Measurements from ENCODE around the gene CBX2.
A peak's percentile ranks its signal among the peaks of the same experiment; 100 is the strongest.

The CBX2 gene

GRCh38 chr17:79806863-79807720 lies 29.1 kb downstream of the CBX2 start:
- H3K36me3 ChIP-seq (ENCODE audit: control insufficient read depth in 2 of 2, insufficient read depth in 2 of 2, low read length in 2 of 2): no peaks in the 10 kb centered on the region
- H3K4me1 ChIP-seq (ENCODE audit: control insufficient read depth in 2 of 2, insufficient read depth in 2 of 2, low read length in 2 of 2): peaks cover 15 to 19% of the 10 kb centered on the region in 2 donors
- H3K9ac ChIP-seq (ENCODE audit: low read depth in 1 of 2, low read length in 2 of 2): no peak overlapping the region
- no peak overlapping the region for H3K27ac ChIP-seq (ENCODE audit: low read depth in 2 of 2, low read length in 2 of 2)
- H3K4me3 ChIP-seq (ENCODE audit: low read length in 2 of 2): no peak overlapping the region
- H3K27me3 ChIP-seq (ENCODE audit: control insufficient read depth in 2 of 2, insufficient read depth in 2 of 2, low read length in 2 of 2): peaks cover 86 to 87% of the 10 kb centered on the region in 2 donors
- H3K9me3 ChIP-seq (ENCODE audit: control insufficient read depth in 2 of 2, low read length in 2 of 2): no peaks in the 10 kb centered on the region

GRCh38 chr17:79808763-79809529 lies 31.0 kb downstream of the CBX2 start:
- Histone ChIP-seq H3K4me3 (ENCODE audit: low read length in 2 of 2) (no peak overlapping the region), H3K4me1 (ENCODE audit: control insufficient read depth in 2 of 2, insufficient read depth in 2 of 2, low read length in 2 of 2) (peaks cover 18 to 28% of the 10 kb centered on the region in 2 donors), H3K9me3 (ENCODE audit: control insufficient read depth in 2 of 2, low read length in 2 of 2) (no peaks in the 10 kb centered on the region), H3K27me3 (ENCODE audit: control insufficient read depth in 2 of 2, insufficient read depth in 2 of 2, low read length in 2 of 2) (peaks cover 77 to 79% of the 10 kb centered on the region in 2 donors), H3K27ac (ENCODE audit: low read depth in 2 of 2, low read length in 2 of 2) (no peak overlapping the region), H3K9ac (ENCODE audit: low read depth in 1 of 2, low read length in 2 of 2) (peak overlapping the region in 1 of 2 donors; percentile 23), H3K36me3 (ENCODE audit: control insufficient read depth in 2 of 2, insufficient read depth in 2 of 2, low read length in 2 of 2) (no peaks in the 10 kb centered on the region)

- H3K9ac ChIP-seq (ENCODE audit: low read depth in 1 of 2, low read length in 2 of 2): peak overlapping the region in 1 of 2 donors; percentile 23
- H3K36me3 ChIP-seq (ENCODE audit: control insufficient read depth in 2 of 2, insufficient read depth in 2 of 2, low read length in 2 of 2): no peaks in the 10 kb centered on the region
- H3K4me3 ChIP-seq (ENCODE audit: low read length in 2 of 2): no peak overlapping the region
- no peak overlapping the region for H3K27ac ChIP-seq (ENCODE audit: low read depth in 2 of 2, low read length in 2 of 2)
- H3K27me3 ChIP-seq (ENCODE audit: control insufficient read depth in 2 of 2, insufficient read depth in 2 of 2, low read length in 2 of 2): peaks cover 76 to 77% of the 10 kb centered on the region in 2 donors
- peaks cover 18 to 29% of the 10 kb centered on the region in 2 donors for H3K4me1 ChIP-seq (ENCODE audit: control insufficient read depth in 2 of 2, insufficient read depth in 2 of 2, low read length in 2 of 2)
- no peaks in the 10 kb centered on the region for H3K9me3 ChIP-seq (ENCODE audit: control insufficient read depth in 2 of 2, low read length in 2 of 2)
These were observed 31.7 kb downstream of the CBX2 start for GRCh38 chr17:79809530-79810129.

- Histone ChIP-seq H3K27me3 (ENCODE audit: control insufficient read depth in 2 of 2, insufficient read depth in 2 of 2, low read length in 2 of 2) (peaks cover 70 to 71% of the 10 kb centered on the region in 2 donors), H3K36me3 (ENCODE audit: control insufficient read depth in 2 of 2, insufficient read depth in 2 of 2, low read length in 2 of 2) (no peaks in the 10 kb centered on the region), H3K27ac (ENCODE audit: low read depth in 2 of 2, low read length in 2 of 2) (no peak overlapping the region), H3K4me3 (ENCODE audit: low read length in 2 of 2) (no peak overlapping the region), H3K9me3 (ENCODE audit: control insufficient read depth in 2 of 2, low read length in 2 of 2) (no peaks in the 10 kb centered on the region), H3K4me1 (ENCODE audit: control insufficient read depth in 2 of 2, insufficient read depth in 2 of 2, low read length in 2 of 2) (peaks cover 19 to 32% of the 10 kb centered on the region in 2 donors), H3K9ac (ENCODE audit: low read depth in 1 of 2, low read length in 2 of 2) (no peak overlapping the region)
These were observed 32.4 kb downstream of the CBX2 start for GRCh38 chr17:79810130-79811010.

GRCh38 chr17:79811011-79811867 lies 33.3 kb downstream of the CBX2 start:
- Histone ChIP-seq H3K9ac (ENCODE audit: low read depth in 1 of 2, low read length in 2 of 2) (no peak overlapping the region), H3K4me3 (ENCODE audit: low read length in 2 of 2) (no peak overlapping the region), H3K27ac (ENCODE audit: low read depth in 2 of 2, low read length in 2 of 2) (no peak overlapping the region), H3K4me1 (ENCODE audit: control insufficient read depth in 2 of 2, insufficient read depth in 2 of 2, low read length in 2 of 2) (peaks cover 20 to 34% of the 10 kb centered on the region in 2 donors), H3K36me3 (ENCODE audit: control insufficient read depth in 2 of 2, insufficient read depth in 2 of 2, low read length in 2 of 2) (no peaks in the 10 kb centered on the region), H3K27me3 (ENCODE audit: control insufficient read depth in 2 of 2, insufficient read depth in 2 of 2, low read length in 2 of 2) (peaks cover 67 to 71% of the 10 kb centered on the region in 2 donors), H3K9me3 (ENCODE audit: control insufficient read depth in 2 of 2, low read length in 2 of 2) (no peaks in the 10 kb centered on the region)

GRCh38 chr17:79811868-79812352 lies 34.0 kb downstream of the CBX2 start:
- Histone ChIP-seq H3K27ac (ENCODE audit: low read depth in 2 of 2, low read length in 2 of 2) (no peak overlapping the region), H3K4me3 (ENCODE audit: low read length in 2 of 2) (no peak overlapping the region), H3K27me3 (ENCODE audit: control insufficient read depth in 2 of 2, insufficient read depth in 2 of 2, low read length in 2 of 2) (peaks cover 67 to 71% of the 10 kb centered on the region in 2 donors), H3K9me3 (ENCODE audit: control insufficient read depth in 2 of 2, low read length in 2 of 2) (no peaks in the 10 kb centered on the region), H3K36me3 (ENCODE audit: control insufficient read depth in 2 of 2, insufficient read depth in 2 of 2, low read length in 2 of 2) (no peaks in the 10 kb centered on the region), H3K4me1 (ENCODE audit: control insufficient read depth in 2 of 2, insufficient read depth in 2 of 2, low read length in 2 of 2) (peaks cover 20 to 34% of the 10 kb centered on the region in 2 donors), H3K9ac (ENCODE audit: low read depth in 1 of 2, low read length in 2 of 2) (no peak overlapping the region)

- Histone ChIP-seq H3K9ac (ENCODE audit: low read depth in 1 of 2, low read length in 2 of 2) (no peak overlapping the region), H3K9me3 (ENCODE audit: control insufficient read depth in 2 of 2, low read length in 2 of 2) (no peaks in the 10 kb centered on the region), H3K27me3 (ENCODE audit: control insufficient read depth in 2 of 2, insufficient read depth in 2 of 2, low read length in 2 of 2) (peaks cover 62 to 66% of the 10 kb centered on the region in 2 donors), H3K4me1 (ENCODE audit: control insufficient read depth in 2 of 2, insufficient read depth in 2 of 2, low read length in 2 of 2) (peaks cover 20 to 34% of the 10 kb centered on the region in 2 donors), H3K36me3 (ENCODE audit: control insufficient read depth in 2 of 2, insufficient read depth in 2 of 2, low read length in 2 of 2) (no peaks in the 10 kb centered on the region), H3K27ac (ENCODE audit: low read depth in 2 of 2, low read length in 2 of 2) (no peak overlapping the region), H3K4me3 (ENCODE audit: low read length in 2 of 2) (peak overlapping the region; percentile 26 to 38)
These were observed 34.7 kb downstream of the CBX2 start for GRCh38 chr17:79812353-79813258.

GRCh38 chr17:79813297-79814126 lies 35.6 kb downstream of the CBX2 start:
- no peaks in the 10 kb centered on the region for H3K9me3 ChIP-seq (ENCODE audit: control insufficient read depth in 2 of 2, low read length in 2 of 2)
- no peak overlapping the region for H3K4me3 ChIP-seq (ENCODE audit: low read length in 2 of 2)
- H3K9ac ChIP-seq (ENCODE audit: low read depth in 1 of 2, low read length in 2 of 2): no peak overlapping the region
- peaks cover 60 to 63% of the 10 kb centered on the region in 2 donors for H3K27me3 ChIP-seq (ENCODE audit: control insufficient read depth in 2 of 2, insufficient read depth in 2 of 2, low read length in 2 of 2)
- no peaks in the 10 kb centered on the region for H3K36me3 ChIP-seq (ENCODE audit: control insufficient read depth in 2 of 2, insufficient read depth in 2 of 2, low read length in 2 of 2)
- H3K27ac ChIP-seq (ENCODE audit: low read depth in 2 of 2, low read length in 2 of 2): no peak overlapping the region
- peaks cover 20 to 34% of the 10 kb centered on the region in 2 donors for H3K4me1 ChIP-seq (ENCODE audit: control insufficient read depth in 2 of 2, insufficient read depth in 2 of 2, low read length in 2 of 2)
